SK-N-SH treated with all-trans-retinoic acid at 6 μM for 48 hours (cell line): ENCODE measurements around the gene ADGRB2.

Source experiments
- ARNTL ChIP-seq: fragments of 450-650 bp; formaldehyde crosslinking; IDR thresholded peaks from 2 replicates; pipeline ENCODE4 v1.5.0; 2020; ENCODE audit warnings: low read depth, mild to moderate bottlenecking, moderate library complexity, borderline replicate concordance
- BACH2 ChIP-seq: fragments of 250-450 bp; sonication (Bioruptor Pico); IDR thresholded peaks from 2 replicates; pipeline ENCODE4 v1.9.0; 2021; ENCODE audit warnings: mild to moderate bottlenecking, borderline replicate concordance
- CREB5 ChIP-seq: fragments of 250-450 bp; sonication (Bioruptor Pico); IDR thresholded peaks from 2 replicates; pipeline ENCODE4 v1.5.1; 2020; ENCODE audit warnings: low read depth, mild to moderate bottlenecking, moderate library complexity
- GLIS3 ChIP-seq: fragments of 250-450 bp; sonication (Bioruptor Pico); IDR thresholded peaks from 2 replicates; pipeline ENCODE4 v1.5.0; 2020; ENCODE audit warnings: mild to moderate bottlenecking, moderate library complexity
- PPARA ChIP-seq: fragments of 250-450 bp; sonication (Bioruptor Pico); IDR thresholded peaks from 2 replicates; pipeline ENCODE4 v1.5.0; 2020; ENCODE audit warnings: mild to moderate bottlenecking, borderline replicate concordance
- RARB ChIP-seq: fragments of 250-450 bp; sonication (Bioruptor Pico); IDR thresholded peaks from 2 replicates; pipeline ENCODE4 v1.8.0; 2021; ENCODE audit warnings: mild to moderate bottlenecking, moderate library complexity
- SNAI2 ChIP-seq: fragments of 250-450 bp; sonication (Bioruptor Pico); IDR thresholded peaks from 2 replicates; pipeline ENCODE4 v1.5.0; 2020; ENCODE audit warnings: mild to moderate bottlenecking, moderate library complexity
- TOX ChIP-seq: fragments of 250-450 bp; sonication (Bioruptor Pico); IDR thresholded peaks from 2 replicates; pipeline ENCODE4 v1.8.0; 2021; ENCODE audit warnings: mild to moderate bottlenecking, moderate library complexity, borderline replicate concordance
- TSHZ2 ChIP-seq: fragments of 250-450 bp; sonication (Bioruptor Pico); IDR thresholded peaks from 2 replicates; pipeline ENCODE4 v1.5.0; 2020; ENCODE audit warnings: mild to moderate bottlenecking, moderate library complexity
- ZFP3 ChIP-seq: fragments of 250-450 bp; sonication (Bioruptor Pico); IDR thresholded peaks from 2 replicates; pipeline ENCODE4 v1.5.0; 2020; ENCODE audit warnings: mild to moderate bottlenecking, moderate library complexity
- ZNF70 ChIP-seq: fragments of 450-650 bp; formaldehyde crosslinking; IDR thresholded peaks from 2 replicates; pipeline ENCODE4 v1.5.0; 2020; ENCODE audit warnings: mild to moderate bottlenecking, moderate library complexity
- ZNF8 ChIP-seq: fragments of 450-650 bp; formaldehyde crosslinking; IDR thresholded peaks from 2 replicates; pipeline ENCODE4 v1.5.0; 2020; ENCODE audit warnings: mild to moderate bottlenecking, moderate library complexity
- TF ChIP-seq, protein P1 (sequence below): fragments of 250-450 bp; sonication (Bioruptor Pico); IDR thresholded peaks from 2 replicates; pipeline ENCODE4 v1.8.0; 2020; ENCODE audit warnings: mild to moderate bottlenecking, moderate library complexity, borderline replicate concordance

DNA sequence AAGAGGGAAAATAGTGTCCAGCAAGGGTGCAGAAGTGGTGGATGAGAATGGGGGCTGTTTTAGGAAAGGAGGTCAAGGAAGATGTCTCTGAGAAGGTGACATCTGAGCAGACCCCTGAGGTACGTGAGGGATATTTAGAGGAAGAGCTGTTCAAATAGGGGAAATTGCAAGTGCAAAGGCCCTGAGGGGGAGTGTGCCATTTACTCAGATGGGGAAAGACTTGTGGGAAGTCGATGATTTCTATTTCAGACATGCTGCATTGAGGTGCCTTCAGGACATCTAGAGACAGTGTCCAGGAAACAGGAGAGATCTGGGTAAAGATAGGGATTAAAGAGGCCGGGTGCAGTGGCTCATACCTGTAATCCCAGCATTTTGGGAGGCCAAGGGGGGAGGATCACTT lies 10.4 kb upstream of the ADGRB2 start:
- TF ChIP-seq PPARA (CRISPR knock-in tag) (no peak), SNAI2 (CRISPR knock-in tag) (no peak), TSHZ2 (CRISPR knock-in tag) (no peak), ZFP3 (CRISPR knock-in tag) (no peak), CREB5 (CRISPR knock-in tag) (no peak), RARB (CRISPR knock-in tag) (no peak), ZNF70 (CRISPR knock-in tag) (no peak), TOX (CRISPR knock-in tag) (no peak), ZNF8 (CRISPR knock-in tag) (no peak), ARNTL (CRISPR knock-in tag) (no peak), BACH2 (CRISPR knock-in tag) (no peak), GLIS3 (CRISPR knock-in tag) (no peak)
- TF ChIP-seq, protein P1, sequence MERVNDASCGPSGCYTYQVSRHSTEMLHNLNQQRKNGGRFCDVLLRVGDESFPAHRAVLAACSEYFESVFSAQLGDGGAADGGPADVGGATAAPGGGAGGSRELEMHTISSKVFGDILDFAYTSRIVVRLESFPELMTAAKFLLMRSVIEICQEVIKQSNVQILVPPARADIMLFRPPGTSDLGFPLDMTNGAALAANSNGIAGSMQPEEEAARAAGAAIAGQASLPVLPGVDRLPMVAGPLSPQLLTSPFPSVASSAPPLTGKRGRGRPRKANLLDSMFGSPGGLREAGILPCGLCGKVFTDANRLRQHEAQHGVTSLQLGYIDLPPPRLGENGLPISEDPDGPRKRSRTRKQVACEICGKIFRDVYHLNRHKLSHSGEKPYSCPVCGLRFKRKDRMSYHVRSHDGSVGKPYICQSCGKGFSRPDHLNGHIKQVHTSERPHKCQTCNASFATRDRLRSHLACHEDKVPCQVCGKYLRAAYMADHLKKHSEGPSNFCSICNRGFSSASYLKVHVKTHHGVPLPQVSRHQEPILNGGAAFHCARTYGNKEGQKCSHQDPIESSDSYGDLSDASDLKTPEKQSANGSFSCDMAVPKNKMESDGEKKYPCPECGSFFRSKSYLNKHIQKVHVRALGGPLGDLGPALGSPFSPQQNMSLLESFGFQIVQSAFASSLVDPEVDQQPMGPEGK (CRISPR knock-in tag) = no peak
